ENCODE measurements around the gene C20orf144.
"Not testable (repeated sequence)": the region's sequence is repeated elsewhere in the genome, so short reads cannot be mapped to it uniquely, and the experiment has no call there.

The C20orf144 gene

DNA sequence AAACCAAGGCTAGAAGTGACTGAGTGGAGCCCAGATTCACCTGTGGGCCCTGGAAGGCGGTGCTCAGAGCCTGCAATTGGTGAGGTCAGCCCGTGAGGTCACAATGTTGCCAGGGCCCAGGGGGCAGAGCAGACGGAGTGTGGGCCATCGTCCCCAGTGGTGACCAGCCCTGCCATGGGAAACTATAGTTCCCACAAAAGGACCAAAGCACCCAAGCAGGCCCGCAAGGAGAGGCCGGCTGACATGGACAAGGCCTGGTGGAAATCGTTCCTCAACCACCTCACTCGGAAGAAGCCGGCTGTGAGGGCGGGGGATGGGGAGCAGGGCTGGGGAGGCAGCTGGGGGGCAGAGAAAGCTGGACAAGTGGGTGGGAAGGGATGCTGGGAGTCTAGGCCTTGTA, at the start of gene C20orf144:
Gene C20orf144 (plus strand): TSS at position 156 of the 400 bp plus-strand sequence. CDS start 19 bp downstream, at position 175.
- no peak for DNase-seq (ENCODE audit: low read depth)

- no peak for DNase-seq (ENCODE audit: low read depth)
Measured at GRCh38 chr20:33621717-33622400, 40.3 kb upstream of the C20orf144 start.

- no peak for DNase-seq (ENCODE audit: low read depth)
Measured at GRCh38 chr20:33622705-33623365, 39.3 kb upstream of the C20orf144 start.

DNA sequence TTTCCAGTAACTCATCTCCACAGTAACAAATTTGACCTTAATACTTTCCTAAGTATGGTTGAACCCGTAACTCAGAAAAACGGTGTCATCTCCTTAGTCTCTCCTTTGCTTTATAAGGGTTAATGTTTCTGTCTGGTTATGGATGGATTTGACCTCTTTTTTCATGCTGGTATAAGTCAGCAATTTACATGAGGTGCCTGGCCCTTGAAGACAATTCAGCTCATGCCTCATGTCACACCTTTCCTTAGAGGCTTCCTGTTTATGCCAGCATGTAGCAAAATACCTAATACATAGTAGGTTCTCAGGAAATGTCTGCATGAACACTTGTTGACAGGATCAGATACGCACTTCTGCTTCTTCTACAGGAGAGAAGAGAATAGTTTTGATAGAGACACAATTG, 37.7 kb upstream of the C20orf144 start:
- DNase-seq (ENCODE audit: low read depth), result no peak

GRCh38 chr20:33626190-33626589, 35.9 kb upstream of the C20orf144 start:
- no peak for DNase-seq (ENCODE audit: low read depth)

- no peak for DNase-seq (ENCODE audit: low read depth)
Measured at GRCh38 chr20:33627577-33628216, 34.4 kb upstream of the C20orf144 start.

GRCh38 chr20:33629533-33629932, 32.6 kb upstream of the C20orf144 start:
- DNase-seq (ENCODE audit: low read depth), result no peak

- DNase-seq (ENCODE audit: low read depth), result no peak
Measured at GRCh38 chr20:33629979-33630378, 32.1 kb upstream of the C20orf144 start.

DNA sequence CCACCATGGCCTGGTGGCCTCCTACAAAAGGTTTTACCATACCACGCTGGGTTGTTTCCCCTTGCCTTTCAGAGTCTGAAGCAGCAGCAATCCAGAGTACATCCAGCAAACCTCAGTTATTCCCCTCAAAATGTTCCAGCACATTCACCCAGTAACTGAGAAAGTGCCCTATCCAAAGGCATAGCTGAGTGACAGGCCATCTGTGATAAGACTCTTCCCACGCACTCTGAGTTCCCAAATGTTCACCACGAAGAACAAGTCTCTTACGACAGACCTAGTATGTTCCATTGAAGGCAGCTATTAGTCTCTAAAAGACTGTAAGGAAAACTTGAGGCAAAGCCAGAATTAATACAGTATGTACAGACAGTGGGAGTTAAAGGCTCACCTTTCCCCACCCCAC, 31.6 kb upstream of the C20orf144 start:
- no peak for DNase-seq (ENCODE audit: low read depth)

GRCh38 chr20:33631910-33632309, 30.2 kb upstream of the C20orf144 start:
- not testable (repeated sequence) for DNase-seq (ENCODE audit: low read depth)

GRCh38 chr20:33635341-33635740, 26.8 kb upstream of the C20orf144 start:
- DNase-seq (ENCODE audit: low read depth), result no peak

GRCh38 chr20:33636776-33637175, 25.4 kb upstream of the C20orf144 start:
- no peak for DNase-seq (ENCODE audit: low read depth)

GRCh38 chr20:33640287-33640686, 21.8 kb upstream of the C20orf144 start:
- no peak for DNase-seq (ENCODE audit: low read depth)

DNA sequence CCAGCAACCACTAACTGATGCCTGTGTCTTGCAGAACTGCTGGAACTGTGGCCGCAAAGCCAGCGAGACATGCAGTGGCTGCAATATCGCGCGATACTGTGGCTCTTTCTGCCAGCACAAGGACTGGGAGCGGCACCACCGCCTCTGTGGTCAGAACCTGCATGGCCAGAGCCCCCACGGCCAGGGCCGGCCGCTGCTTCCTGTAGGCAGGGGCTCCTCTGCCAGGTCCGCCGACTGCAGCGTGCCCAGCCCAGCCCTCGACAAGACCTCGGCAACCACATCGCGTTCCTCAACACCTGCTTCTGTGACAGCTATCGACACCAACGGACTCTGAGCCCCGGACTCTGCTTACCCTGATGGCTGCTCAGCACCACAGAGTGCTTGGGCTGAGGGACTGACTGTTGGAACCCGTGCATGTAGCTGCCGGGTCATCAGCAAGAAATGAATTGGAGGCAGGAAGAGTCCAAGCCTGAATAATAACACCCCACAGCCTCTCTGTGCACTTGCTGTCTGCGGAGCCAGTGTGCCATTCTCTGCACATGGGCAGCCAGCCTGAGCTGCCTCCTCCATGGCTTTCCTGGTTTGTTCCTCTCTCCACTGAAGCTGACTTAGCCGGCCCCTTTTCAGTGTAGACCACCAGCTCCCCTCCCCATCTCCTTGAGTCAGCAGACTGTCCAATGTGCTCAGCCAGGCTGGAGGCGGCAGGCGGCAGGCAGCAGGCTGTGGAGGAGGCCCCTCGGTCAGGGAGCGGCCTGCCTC, 17.6 kb upstream of the C20orf144 start:
- DNase-seq (ENCODE audit: low read depth), result no peak

DNA sequence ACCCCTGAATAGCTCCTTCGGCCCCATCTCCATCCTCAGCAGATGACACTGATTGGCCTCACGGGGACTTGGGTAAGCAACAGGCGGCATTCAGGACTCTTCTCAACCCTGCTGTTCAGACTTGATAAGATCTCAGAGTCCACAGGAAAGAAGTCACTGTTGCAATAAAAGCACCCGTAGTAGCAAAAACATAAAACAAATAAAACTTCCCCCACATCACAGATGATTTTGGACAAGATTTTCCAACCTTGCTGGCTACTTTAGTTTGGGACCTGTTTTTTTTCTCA, 17.1 kb upstream of the C20orf144 start:
- no peak for DNase-seq (ENCODE audit: low read depth)

DNA sequence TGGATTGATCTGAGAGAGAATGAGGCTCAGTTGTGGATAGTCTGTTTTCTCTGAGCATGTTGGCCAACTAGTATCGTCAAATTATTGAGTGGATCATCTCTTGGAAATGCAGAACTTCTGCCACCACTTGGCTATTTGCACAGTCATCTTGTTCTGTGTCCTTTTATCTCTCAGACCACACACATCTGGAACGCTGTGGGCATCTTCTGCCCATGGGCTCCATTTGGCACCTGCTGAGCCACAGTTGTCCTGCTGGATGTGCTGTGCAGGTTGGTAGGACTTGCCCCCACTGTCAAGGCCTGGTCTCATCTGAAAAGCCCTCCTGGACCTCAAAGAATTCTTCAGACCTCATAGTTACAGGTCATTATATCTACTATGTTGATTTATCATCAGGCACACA, 16.7 kb upstream of the C20orf144 start:
- DNase-seq (ENCODE audit: low read depth), result no peak

GRCh38 chr20:33646191-33646590, 15.9 kb upstream of the C20orf144 start:
- DNase-seq (ENCODE audit: low read depth), result no peak

GRCh38 chr20:33646959-33647602, 15.0 kb upstream of the C20orf144 start:
- DNase-seq (ENCODE audit: low read depth), result not testable (repeated sequence)

DNA sequence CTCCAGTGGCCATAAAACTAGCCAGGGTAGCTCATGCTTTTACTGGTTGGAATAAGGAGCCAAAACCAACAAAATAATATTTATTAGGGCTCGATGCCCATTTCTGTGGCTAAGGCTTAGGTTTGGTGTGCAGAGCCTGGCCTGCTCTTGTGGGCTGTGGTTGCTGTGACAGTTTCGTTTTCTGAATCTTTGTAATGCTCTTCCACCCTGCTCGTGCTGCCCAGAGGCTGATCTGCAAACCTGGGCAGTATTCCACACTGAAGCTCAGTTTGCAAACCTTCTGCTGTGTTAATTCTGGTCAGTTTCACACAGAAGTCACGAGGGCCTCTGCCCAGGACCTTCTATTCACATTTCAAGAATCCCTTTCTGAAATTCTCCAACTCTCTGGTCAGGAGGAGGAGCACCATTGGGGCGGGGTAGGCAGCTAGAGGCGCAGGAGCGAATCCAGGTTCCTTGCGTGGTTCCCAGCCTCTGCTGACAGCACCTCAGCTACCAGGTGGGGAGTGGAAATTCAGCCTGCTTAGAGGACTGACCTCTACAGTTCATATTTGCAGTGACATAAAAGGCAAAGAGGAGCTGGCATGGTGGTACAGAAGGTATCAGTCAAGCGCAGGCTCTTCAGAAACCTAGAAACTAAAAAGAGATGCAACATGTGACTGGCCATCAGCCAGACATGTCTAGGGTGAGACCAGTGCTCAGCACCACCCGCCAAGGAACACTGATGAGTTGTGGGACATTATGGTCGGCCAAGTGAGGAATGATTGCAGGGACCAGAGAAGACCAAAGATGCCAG, 14.3 kb upstream of the C20orf144 start:
- peak; percentile 84 for DNase-seq (ENCODE audit: low read depth)

DNA sequence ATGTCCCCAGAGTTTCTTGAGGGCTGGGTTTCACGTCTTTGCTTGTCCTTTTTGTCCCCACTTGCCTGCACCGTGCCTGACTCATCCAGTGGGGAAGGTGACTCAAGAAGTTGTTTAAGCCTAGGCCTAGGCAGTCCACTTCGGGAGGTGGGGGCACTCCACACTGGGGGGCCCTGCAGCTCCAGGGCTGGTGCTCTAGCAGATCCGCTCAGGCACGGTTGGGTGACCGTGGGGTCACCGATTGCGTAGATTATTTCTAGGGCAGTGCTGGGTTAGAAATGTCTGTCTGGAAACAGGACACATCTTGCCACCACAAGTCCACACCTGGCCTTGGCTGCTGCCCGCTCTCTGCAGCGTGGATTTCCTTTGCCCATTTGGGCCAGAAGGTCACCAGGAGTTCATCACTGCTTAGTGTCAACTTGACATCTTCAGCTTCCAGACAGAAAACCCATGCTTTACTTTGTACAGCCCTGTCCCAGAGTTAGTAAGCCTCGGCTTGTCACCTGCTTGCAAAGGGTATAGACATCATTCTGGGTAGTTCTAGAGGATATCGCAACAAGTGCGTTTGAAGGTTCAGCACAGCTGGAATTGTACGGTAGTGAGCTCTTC, 13.6 kb upstream of the C20orf144 start:
- peak; percentile 21 for DNase-seq (ENCODE audit: low read depth)

GRCh38 chr20:33649201-33649681, 12.9 kb upstream of the C20orf144 start:
- DNase-seq (ENCODE audit: low read depth), result no peak

Data from EH (cell line).